ES-I3 (cell line): ENCODE results near the gene ZGRF1.
"Not testable (repeated sequence)": the region's sequence is repeated elsewhere in the genome, so short reads cannot be mapped to it uniquely, and the experiment has no call there.

Experiments used
- H3K36me3 ChIP-seq: 2 replicates; pipeline ENCODE4 v1.6.1; 2013; ENCODE audit warnings: mild to moderate bottlenecking, low read length, control low read depth, moderate library complexity; ENCODE audit not compliant: insufficient read depth
- H3K4me1 ChIP-seq: 2 replicates; pipeline ENCODE4 v1.6.1; 2013; ENCODE audit warnings: mild to moderate bottlenecking, control low read depth, low read length; ENCODE audit not compliant: insufficient read depth
- H3K9ac ChIP-seq: 2 replicates; pipeline ENCODE4 v1.6.1; 2013; ENCODE audit warnings: low read depth, mild to moderate bottlenecking, low read length, moderate library complexity
- H3K9me3 ChIP-seq: 2 replicates; pipeline ENCODE4 v1.6.1; 2013; ENCODE audit warnings: mild to moderate bottlenecking, low read length, moderate library complexity; ENCODE audit not compliant: control insufficient read depth, insufficient read depth

The ZGRF1 gene

DNA sequence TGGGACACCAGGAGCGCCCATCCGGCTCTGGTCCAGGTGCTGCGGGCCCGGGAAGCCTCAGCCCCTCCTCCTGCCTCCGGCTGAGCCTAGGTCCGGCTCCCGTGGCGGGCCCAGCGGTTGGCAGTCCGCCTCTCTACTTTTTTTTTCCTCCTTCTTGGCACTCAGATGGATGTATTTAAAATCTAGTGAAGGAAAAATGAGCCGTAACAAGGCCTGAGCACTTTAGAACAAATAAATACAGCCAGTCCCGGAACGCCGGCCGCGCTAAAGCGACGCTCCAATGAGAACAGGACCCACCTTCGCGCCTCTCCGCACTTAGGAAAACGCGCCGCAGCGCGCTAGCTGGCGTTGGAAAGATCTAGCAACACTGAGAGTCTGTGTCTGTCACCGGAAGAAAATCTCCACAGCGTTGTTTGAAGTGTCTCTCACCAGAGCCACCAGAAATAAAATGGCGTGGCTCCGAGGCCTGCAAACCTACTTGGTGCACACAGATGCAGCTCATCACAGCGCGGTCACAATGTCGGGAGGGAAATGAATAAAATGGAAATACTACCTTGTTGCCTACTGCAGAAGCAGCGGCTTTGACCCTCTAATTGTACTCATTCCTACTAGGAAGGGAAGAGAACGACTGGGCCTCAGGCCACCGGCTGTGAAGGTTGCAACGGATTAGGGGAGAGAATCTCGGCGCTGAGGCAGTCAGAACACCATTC lies 125.5 kb downstream of the ZGRF1 start:
- Histone ChIP-seq H3K9me3 (no peaks in the 10 kb centered on the region), H3K9ac (no peak overlapping the region; the same call in 1 of the 2 replicates), H3K4me1 (peaks cover 6% of the 10 kb centered on the region; the same call in 1 of the 2 replicates), H3K36me3 (no peaks in the 10 kb centered on the region)

DNA sequence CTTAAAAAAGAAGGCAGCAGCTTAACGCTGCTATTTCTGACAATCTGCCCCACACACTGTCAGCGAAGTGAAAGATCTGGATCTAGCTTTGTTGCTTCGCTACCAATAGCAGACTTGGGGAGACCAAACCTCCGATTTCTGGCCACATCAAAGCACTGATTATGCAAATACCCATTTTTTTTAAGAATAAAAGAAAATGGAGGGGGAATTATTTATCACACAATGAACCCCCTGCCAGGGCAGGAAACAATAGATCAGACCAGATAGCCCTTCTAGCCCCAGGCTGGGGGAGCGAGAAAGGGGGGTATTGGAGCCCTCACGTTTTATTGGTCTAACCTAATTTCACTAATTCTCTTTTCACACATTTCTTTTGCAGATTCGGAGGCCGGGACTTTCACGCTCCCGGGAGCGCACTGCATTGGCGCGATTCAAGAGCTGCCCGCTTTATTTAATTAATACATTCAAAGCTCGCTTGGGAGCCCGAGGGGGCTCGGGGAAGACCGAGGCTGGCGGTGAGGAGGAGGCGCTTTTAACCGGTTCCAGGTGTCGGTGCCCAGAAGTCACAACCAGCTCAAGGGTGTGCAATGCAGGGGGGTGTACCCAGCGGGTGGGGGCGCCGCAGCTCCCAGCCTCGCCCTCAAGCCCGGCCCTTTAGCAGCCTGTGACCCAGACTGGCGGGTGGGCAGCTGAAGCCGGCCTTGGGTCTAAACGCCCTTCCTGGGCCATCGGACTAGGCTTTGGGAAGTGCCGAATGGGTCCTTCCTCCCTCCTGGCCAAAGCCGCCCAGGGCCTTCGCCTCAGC lies 126.2 kb downstream of the ZGRF1 start:
- peak overlapping the region; percentile 32; the same call in 1 of the 2 replicates for H3K9ac ChIP-seq
- H3K9me3 ChIP-seq = no peaks in the 10 kb centered on the region
- H3K36me3 ChIP-seq = no peaks in the 10 kb centered on the region
- peaks cover 6% of the 10 kb centered on the region; the same call in 1 of the 2 replicates for H3K4me1 ChIP-seq

DNA sequence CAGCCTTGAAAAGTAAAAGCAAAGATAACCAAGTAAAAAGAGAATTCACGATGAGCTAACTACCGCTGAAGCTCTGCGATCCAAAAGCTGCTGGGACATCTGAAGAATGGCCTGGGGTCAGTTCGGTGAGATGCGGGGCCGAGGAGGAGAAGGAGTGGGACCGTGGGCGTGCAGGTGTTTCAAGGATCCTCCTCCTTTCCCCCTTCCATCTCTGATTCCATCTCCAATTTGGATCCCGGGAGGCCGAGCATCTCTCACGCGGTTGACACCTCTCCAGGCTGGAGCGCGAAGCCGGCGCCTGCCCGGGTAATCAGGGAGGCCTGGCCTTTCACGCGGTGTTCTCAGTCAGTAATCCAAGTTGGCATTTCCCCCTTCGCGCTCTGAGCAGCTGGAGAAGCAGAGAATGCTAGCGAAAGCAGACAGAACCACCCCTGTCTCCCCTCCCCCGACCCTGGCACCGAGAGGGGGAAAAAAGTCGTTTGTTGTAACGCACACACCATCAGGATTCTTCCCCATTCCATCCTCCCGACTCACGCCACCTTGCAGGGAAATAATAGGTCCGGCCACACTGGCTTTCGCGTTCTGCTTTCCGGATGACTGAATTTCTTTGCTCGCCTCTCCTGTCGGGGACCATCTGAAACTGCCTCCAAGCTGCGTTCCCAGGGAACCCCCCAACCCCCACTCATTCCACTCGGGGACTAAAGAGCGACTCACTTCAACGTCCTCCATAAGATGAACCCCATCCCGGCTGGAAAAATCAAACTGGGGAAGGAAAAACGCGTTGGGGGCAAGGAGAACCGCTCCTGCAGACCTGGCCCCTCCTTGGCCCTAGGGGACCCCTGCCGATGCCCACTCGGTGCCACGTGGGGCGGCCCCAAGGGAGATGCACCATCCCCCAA lies 127.2 kb downstream of the ZGRF1 start:
- Histone ChIP-seq H3K9me3 (no peaks in the 10 kb centered on the region), H3K4me1 (peaks cover 6% of the 10 kb centered on the region; the same call in 1 of the 2 replicates), H3K9ac (peak overlapping the region; percentile 21; the same call in 1 of the 2 replicates), H3K36me3 (no peaks in the 10 kb centered on the region)

DNA sequence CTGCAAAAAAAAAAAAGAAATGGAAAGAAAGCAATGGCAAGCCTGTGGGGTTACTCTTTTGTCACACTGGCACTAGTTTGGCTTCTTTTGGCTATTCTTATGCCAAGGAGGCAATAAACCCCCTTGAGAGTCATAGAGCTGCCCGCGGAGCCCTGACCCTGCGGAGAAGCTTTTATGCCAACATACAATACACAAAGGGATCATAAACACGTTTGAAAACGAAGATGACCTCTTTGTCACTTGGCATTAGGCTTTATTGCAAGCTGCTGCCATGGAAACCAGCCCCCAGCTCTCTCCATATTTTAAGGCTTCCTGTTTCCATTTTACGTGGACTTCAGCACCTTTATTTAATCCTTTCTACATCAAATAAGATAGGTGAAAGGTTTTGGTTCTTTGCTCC lies 128.4 kb downstream of the ZGRF1 start:
- Histone ChIP-seq H3K4me1 (no peaks in the 10 kb centered on the region; the same call in 1 of the 2 replicates), H3K9ac (no peak overlapping the region), H3K36me3 (no peaks in the 10 kb centered on the region), H3K9me3 (no peaks in the 10 kb centered on the region)

DNA sequence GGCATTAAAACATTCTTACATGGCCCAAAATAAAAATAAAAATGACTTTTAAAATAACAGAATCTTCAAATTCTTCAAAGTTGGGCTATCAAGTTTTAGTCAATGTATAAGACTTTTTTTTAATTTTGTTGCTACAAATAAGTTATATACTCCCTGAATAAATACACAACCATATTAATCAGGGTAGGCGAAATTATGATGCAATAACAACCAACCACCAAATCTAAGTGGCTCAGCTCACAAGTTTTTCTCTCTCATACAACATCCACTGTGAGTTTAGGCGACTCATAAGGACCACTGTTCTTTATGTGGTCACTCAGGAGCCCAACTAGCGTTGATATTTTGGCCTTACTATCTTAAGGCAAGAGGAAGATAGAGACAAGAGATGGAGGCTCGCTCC lies 131.9 kb downstream of the ZGRF1 start:
- H3K4me1 ChIP-seq = no peaks in the 10 kb centered on the region; the same call in 1 of the 2 replicates
- no peaks in the 10 kb centered on the region for H3K36me3 ChIP-seq
- no peak overlapping the region for H3K9ac ChIP-seq
- no peaks in the 10 kb centered on the region for H3K9me3 ChIP-seq

DNA sequence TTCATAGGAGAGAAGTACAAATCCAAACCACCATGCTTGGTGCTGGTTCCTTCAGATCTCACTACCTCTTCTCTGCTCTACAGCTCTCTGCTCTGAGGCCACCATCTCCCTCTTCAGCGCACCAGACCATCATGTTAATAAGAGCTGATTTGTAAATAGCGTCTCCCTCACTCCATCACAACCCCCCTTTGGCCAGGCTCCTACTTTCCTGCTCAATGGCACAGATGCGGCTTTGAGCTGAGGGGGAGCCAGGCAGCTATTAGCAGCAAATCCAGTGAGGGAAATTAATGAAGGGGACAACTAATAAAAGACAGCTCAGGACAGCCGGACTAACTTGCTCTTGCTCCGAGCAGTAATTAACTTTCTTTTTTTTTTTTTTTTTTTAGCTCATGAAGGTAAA lies 133.8 kb downstream of the ZGRF1 start:
- no peaks in the 10 kb centered on the region for H3K36me3 ChIP-seq
- no peak overlapping the region for H3K9ac ChIP-seq
- H3K4me1 ChIP-seq = no peaks in the 10 kb centered on the region
- no peaks in the 10 kb centered on the region for H3K9me3 ChIP-seq

DNA sequence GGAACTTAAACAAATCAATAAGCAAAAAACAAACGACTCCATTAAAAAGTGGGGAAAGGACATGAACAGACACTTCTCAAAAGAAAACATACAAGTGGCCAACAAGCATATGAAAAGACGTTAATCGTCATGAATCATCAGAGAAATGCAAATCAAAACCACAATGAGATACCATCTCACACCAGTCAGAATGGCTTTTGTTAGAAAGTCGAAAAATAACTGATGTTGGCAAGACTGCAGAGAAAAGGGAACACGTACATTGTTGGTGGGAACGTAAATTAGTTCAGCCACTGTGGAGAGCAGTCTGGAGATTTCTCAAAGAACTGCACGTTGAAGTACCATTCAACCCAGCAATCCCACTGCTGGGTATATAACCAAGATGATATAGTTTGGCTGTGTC lies 144.4 kb downstream of the ZGRF1 start:
- H3K36me3 ChIP-seq = no peaks in the 10 kb centered on the region
- no peaks in the 10 kb centered on the region for H3K4me1 ChIP-seq
- peaks cover 13% of the 10 kb centered on the region for H3K9me3 ChIP-seq
- no peak overlapping the region for H3K9ac ChIP-seq

DNA sequence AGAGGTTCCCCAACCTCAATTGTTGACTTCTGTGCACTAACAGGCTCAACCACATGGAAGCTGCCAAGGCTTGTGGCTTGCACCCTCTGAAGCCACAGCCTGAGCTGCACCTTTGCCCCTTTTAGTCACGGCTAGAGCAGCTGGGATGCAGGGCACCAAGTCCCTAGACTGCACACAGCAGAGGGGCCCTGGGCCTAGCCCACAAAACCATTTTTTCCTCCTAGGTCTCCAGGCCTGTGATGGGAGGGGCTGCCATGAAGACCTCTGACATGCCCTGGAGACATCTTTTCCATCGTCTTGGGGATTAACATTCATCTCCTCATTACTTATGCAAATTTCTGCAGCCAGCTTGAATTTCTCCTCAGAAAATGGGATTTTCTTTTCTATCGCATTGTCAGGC lies 145.9 kb downstream of the ZGRF1 start:
- H3K9me3 ChIP-seq = peaks cover 13% of the 10 kb centered on the region
- H3K36me3 ChIP-seq, H3K9ac ChIP-seq, H3K4me1 ChIP-seq: not testable (repeated sequence)
